HCT116 (cell line): Measurements from ENCODE around the gene DCP2. TPM values are rescaled to one million over a fixed set of nuclear protein-coding genes. Genes with fewer than 3 reads are reported as not detected.

Source experiments
- ATAC-seq: fragments of 200-7000 bp; cut with Tn5 transposase; 2 replicates; pipeline ENCODE4 v1.9.1; 2020; ENCODE audit warnings: mild to moderate bottlenecking, moderate library complexity
- BruUV-seq: library from RNA; stranded (reverse); fragments of 400-500 nt; replicated peaks from 2 replicates; lab custom pipeline; 2021; lab: Mats Ljungman, UMichigan
- CTCF ChIA-PET: fragments of 300-600 bp; sonication (Branson Sonifier 250); formaldehyde crosslinking; loops from one replicate; lab custom pipeline; 2021; ENCODE audit warnings: antibody characterized with exemption; lab: Charles Lee
- POLR2A ChIA-PET: fragments of 300-600, 350-600 bp; sonication (Branson Sonifier 250); formaldehyde crosslinking; loops from one replicate; lab custom pipeline; 2021; ENCODE audit warnings: antibody characterized with exemption; lab: Charles Lee
- RAD21 ChIA-PET, 2 experiments: fragments of 300-600 bp; sonication (Branson Sonifier 250); formaldehyde crosslinking; loops; one replicate each; lab custom pipeline; 2023; ENCODE audit warnings: low total read pairs in 2 of 2; ENCODE audit not compliant: uncharacterized antibody in 2 of 2, unreplicated experiment in 2 of 2, low non-redundant PET in 1 of 2; lab: Charles Lee
- DNase-seq: peaks from one replicate; pipeline ENCODE4 v3.0.0-alpha.2; 2010; ENCODE audit warnings: low read depth, low spot score
- H2AFZ ChIP-seq: fragments of 200-600 bp; shearing (Covaris generic), sonication (generic); 2 replicates; pipeline ENCODE4 v1.6.1; 2017; ENCODE audit warnings: low read depth, mixed run types, mixed read lengths, antibody characterized with exemption, low read length; ENCODE audit not compliant: poor library complexity, severe bottlenecking
- H3K27ac ChIP-seq: 2 replicates; pipeline ENCODE4 v1.5.1; 2012; ENCODE audit warnings: low read depth, low read length
- H3K27me3 ChIP-seq: fragments of 200-600 bp; sonication (generic); 2 replicates; pipeline ENCODE4 v1.6.1; 2016; ENCODE audit warnings: mixed run types, low read length, mixed read lengths; ENCODE audit not compliant: insufficient read depth
- H3K36me3 ChIP-seq, 2 experiments: fragments of 200-500 bp in 1 of 2; fragments of 200-600 bp in 1 of 2; sonication (Bioruptor generic) in 1 of 2; sonication (generic) in 1 of 2; 2 replicates each; pipeline versions ENCODE4 v1.5.1 to v1.6.1; 2014 to 2016; ENCODE audit warnings: low read length in 2 of 2, inconsistent platforms in 1 of 2, mixed read lengths in 1 of 2, mixed run types in 1 of 2; ENCODE audit not compliant: insufficient read depth in 2 of 2, control insufficient read depth in 1 of 2
- H3K4me1 ChIP-seq, 2 experiments: fragments of 200-600 bp in 1 of 2; sonication (generic) in 1 of 2; 2 replicates each; pipeline versions ENCODE4 v1.5.1 to v1.6.1; 2012 to 2017; ENCODE audit warnings: low read length in 2 of 2, inconsistent platforms in 1 of 2, mild to moderate bottlenecking in 1 of 2, mixed read lengths in 1 of 2, mixed run types in 1 of 2, moderate library complexity in 1 of 2; ENCODE audit not compliant: insufficient read depth in 2 of 2, control insufficient read depth in 1 of 2
- H3K4me2 ChIP-seq: fragments of 200-600 bp; sonication (generic); 2 replicates; pipeline ENCODE4 v1.6.1; 2017; ENCODE audit warnings: mixed run types, low read length, mixed read lengths
- H3K4me3 ChIP-seq, 2 experiments: fragments of 200-600 bp in 1 of 2; sonication (generic) in 1 of 2; replicated peaks in 1 of 2; 2 replicates each; pipeline ENCODE4 v1.5.1; 2011 to 2016; ENCODE audit warnings: low read length in 2 of 2, control low read depth in 1 of 2, low read depth in 1 of 2, mild to moderate bottlenecking in 1 of 2, mixed read lengths in 1 of 2, mixed run types in 1 of 2
- H3K79me2 ChIP-seq: fragments of 200-600 bp; sonication (generic); 2 replicates; pipeline ENCODE4 v1.6.1; 2017; ENCODE audit warnings: mild to moderate bottlenecking, mixed run types, low read length, moderate library complexity, mixed read lengths; ENCODE audit not compliant: insufficient read depth
- H3K9ac ChIP-seq: fragments of 200-600 bp; sonication (generic); 2 replicates; pipeline ENCODE4 v1.6.1; 2016; ENCODE audit warnings: low read length, mixed read lengths
- H3K9me2 ChIP-seq: fragments of 200-600 bp; sonication (generic), shearing (Covaris generic); 2 replicates; pipeline ENCODE4 v1.6.1; 2017; ENCODE audit warnings: mixed run types, mild to moderate bottlenecking, moderate library complexity; ENCODE audit not compliant: insufficient read depth
- H3K9me3 ChIP-seq, 2 experiments: fragments of 200-500 bp in 1 of 2; fragments of 200-600 bp in 1 of 2; sonication (Bioruptor generic) in 1 of 2; sonication (generic) in 1 of 2; 2 replicates each; pipeline ENCODE4 v1.6.1; 2014 to 2017; ENCODE audit warnings: low read length in 2 of 2, mixed read lengths in 2 of 2, inconsistent platforms in 1 of 2, low read depth in 1 of 2, mild to moderate bottlenecking in 1 of 2, mixed run types in 1 of 2, moderate library complexity in 1 of 2; ENCODE audit not compliant: control insufficient read depth in 1 of 2, insufficient read depth in 1 of 2
- H4K20me1 ChIP-seq: fragments of 200-600 bp; sonication (generic), shearing (Covaris generic); 2 replicates; pipeline ENCODE4 v1.6.1; 2017; ENCODE audit warnings: mixed run types, mild to moderate bottlenecking, moderate library complexity; ENCODE audit not compliant: insufficient read depth
- CBX3 ChIP-seq: IDR thresholded peaks from 2 replicates; pipeline ENCODE4 v1.6.1; 2012; ENCODE audit warnings: low read depth
- ELF1 ChIP-seq: IDR thresholded peaks from 2 replicates; pipeline ENCODE4 v1.6.1; 2012; ENCODE audit warnings: low read depth, borderline replicate concordance
- EZH2phosphoT487 ChIP-seq: fragments of 200-600 bp; IDR thresholded peaks from 2 replicates; pipeline ENCODE4 v1.6.1; 2018; ENCODE audit warnings: antibody characterized with exemption, borderline replicate concordance
- FOSL1 ChIP-seq: IDR thresholded peaks from 2 replicates; pipeline ENCODE4 v1.6.1; 2012; ENCODE audit warnings: low read depth
- POLR2A ChIP-seq: IDR thresholded peaks from 2 replicates; pipeline ENCODE4 v1.7.0; 2011; ENCODE audit warnings: borderline replicate concordance; ENCODE audit not compliant: insufficient read depth, insufficient read length; ENCODE audit errors: extremely low read depth
- POLR2AphosphoS5 ChIP-seq: IDR thresholded peaks from 2 replicates; pipeline ENCODE4 v1.6.1; 2011; ENCODE audit warnings: mild to moderate bottlenecking, low read depth, low read length, moderate library complexity
- RAD21 ChIP-seq: IDR thresholded peaks from 2 replicates; pipeline ENCODE4 v1.6.1; 2012; ENCODE audit warnings: low read depth, mild to moderate bottlenecking
- SP1 ChIP-seq: IDR thresholded peaks from 2 replicates; pipeline ENCODE4 v1.6.1; 2012; ENCODE audit warnings: low read depth
- TCF7L2 ChIP-seq: IDR thresholded peaks from 2 replicates; pipeline ENCODE4 v1.7.0; 2011; ENCODE audit warnings: borderline replicate concordance, inconsistent platforms; ENCODE audit not compliant: insufficient read depth, insufficient read length; ENCODE audit errors: extremely low read depth
- YY1 ChIP-seq: IDR thresholded peaks from 2 replicates; pipeline ENCODE4 v1.6.1; 2011; ENCODE audit warnings: low read length, low read depth, moderate library complexity, mild to moderate bottlenecking; ENCODE audit not compliant: insufficient replicate concordance; ENCODE audit errors: extremely low read depth
- intact Hi-C: fragments of 100-400 bp; cut with micrococcal nuclease; formaldehyde crosslinking; loops from 2 replicates; pipeline ENCODE4 v1.10.0; 2022
- total RNA-seq: library from RNA; stranded (reverse); gene quantifications from one replicate; pipeline ENCODE4 v1.2.1, GENCODE V29; 2021; ENCODE audit not compliant: unreplicated experiment
- TF ChIP-seq, protein P1 (sequence below): IDR thresholded peaks from 2 replicates; pipeline ENCODE4 v1.6.1; 2012; ENCODE audit warnings: low read depth
- TF ChIP-seq, protein P2 (sequence below), 3 experiments: fragments of 200-600 bp in 1 of 3; sonication (generic) in 1 of 3; IDR thresholded peaks in 2 of 3; conservative IDR thresholded peaks in 1 of 3; 2 replicates each; pipeline ENCODE4 v1.5.1; 2012 to 2017; ENCODE audit warnings: low read depth in 2 of 3, low read length in 2 of 3, antibody characterized with exemption in 1 of 3, borderline replicate concordance in 1 of 3, control low read depth in 1 of 3, mild to moderate bottlenecking in 1 of 3, mixed read lengths in 1 of 3, mixed run types in 1 of 3, moderate library complexity in 1 of 3; ENCODE audit not compliant: insufficient read depth in 1 of 3

DCP2 gene
- total RNA-seq, 1 experiment from 2014 or later = 57.1 TPM

DNA sequence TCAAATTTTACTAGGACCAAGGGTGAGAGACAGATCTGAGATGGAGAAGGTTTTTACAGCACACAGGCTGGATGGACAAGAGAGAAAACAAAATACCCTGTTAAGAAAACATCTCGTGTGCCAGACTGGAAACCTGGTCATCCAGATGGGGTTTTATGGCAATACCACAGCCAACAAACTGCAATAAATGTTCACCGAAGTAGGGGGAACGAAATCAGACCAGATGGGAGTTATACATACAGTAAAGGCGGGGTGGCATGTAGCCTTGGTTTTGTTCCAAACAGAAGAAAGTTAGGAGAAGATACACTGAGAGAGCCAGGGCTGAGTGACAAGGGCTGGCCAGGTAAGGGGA lies 63.3 kb downstream of the DCP2 start:
- Histone ChIP-seq H3K4me1 (peaks cover 0 to 14% of the 10 kb centered on the region in 2 experiments; a peak in 2 of 4 replicates), H3K9ac (no peak overlapping the region), H3K9me2 (no peaks in the 10 kb centered on the region), H4K20me1 (no peaks in the 10 kb centered on the region), H3K4me3 (no peak overlapping the region), H2AFZ (no peak overlapping the region), H3K79me2 (no peaks in the 10 kb centered on the region), H3K4me2 (no peak overlapping the region), H3K27me3 (no peaks in the 10 kb centered on the region), H3K36me3 (0 out of 4 replicates have a peak, but pooled peaks cover 0 to 4% of the 10 kb centered on the region in 2 experiments), H3K9me3 (no peaks in the 10 kb centered on the region), H3K27ac (no peak overlapping the region)
- DNase-seq (no peak), ATAC-seq (no peak)
- POLR2A ChIA-PET = no interaction called here
- CTCF ChIA-PET = no interaction called here
- RAD21 ChIA-PET = no interaction called here
- intact Hi-C loops = no loop called here
- no TSS peak for BruUV-seq
- TF ChIP-seq RAD21 (no peak), CBX3 (no peak), ELF1 (no peak)

DNA sequence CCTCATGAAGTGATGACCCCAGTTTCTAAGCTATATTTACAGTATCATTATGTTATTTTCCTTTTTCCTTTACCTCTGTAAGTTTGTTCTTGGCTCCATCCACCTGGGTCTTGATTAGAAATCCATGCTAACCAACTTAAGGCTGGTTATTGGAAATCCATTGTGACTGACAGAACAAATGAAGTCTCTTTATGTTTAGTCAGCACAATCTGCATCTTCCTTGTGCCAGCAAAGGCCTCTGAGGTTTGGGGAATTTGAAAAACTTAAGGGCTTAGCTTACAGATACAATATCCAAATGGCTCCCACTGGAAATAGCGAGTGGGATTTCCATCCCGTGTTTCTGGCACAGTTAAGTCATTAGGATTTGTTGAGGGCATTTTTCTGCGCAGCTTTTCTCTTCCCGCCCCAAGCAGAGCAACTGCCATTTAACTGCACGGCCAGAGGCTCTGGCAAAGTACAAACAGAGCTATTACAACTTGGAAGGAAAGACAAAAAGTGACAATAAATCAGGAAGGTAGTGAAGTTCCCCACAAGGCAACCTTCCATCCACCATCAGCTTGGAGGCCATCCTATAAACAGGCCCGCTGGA lies 64.2 kb downstream of the DCP2 start:
- ATAC-seq = no peak
- TF ChIP-seq YY1 = no peak
- no peak for TF ChIP-seq CBX3
- TF ChIP-seq, protein P1, sequence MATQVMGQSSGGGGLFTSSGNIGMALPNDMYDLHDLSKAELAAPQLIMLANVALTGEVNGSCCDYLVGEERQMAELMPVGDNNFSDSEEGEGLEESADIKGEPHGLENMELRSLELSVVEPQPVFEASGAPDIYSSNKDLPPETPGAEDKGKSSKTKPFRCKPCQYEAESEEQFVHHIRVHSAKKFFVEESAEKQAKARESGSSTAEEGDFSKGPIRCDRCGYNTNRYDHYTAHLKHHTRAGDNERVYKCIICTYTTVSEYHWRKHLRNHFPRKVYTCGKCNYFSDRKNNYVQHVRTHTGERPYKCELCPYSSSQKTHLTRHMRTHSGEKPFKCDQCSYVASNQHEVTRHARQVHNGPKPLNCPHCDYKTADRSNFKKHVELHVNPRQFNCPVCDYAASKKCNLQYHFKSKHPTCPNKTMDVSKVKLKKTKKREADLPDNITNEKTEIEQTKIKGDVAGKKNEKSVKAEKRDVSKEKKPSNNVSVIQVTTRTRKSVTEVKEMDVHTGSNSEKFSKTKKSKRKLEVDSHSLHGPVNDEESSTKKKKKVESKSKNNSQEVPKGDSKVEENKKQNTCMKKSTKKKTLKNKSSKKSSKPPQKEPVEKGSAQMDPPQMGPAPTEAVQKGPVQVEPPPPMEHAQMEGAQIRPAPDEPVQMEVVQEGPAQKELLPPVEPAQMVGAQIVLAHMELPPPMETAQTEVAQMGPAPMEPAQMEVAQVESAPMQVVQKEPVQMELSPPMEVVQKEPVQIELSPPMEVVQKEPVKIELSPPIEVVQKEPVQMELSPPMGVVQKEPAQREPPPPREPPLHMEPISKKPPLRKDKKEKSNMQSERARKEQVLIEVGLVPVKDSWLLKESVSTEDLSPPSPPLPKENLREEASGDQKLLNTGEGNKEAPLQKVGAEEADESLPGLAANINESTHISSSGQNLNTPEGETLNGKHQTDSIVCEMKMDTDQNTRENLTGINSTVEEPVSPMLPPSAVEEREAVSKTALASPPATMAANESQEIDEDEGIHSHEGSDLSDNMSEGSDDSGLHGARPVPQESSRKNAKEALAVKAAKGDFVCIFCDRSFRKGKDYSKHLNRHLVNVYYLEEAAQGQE = no peak
- TF ChIP-seq FOSL1 = no peak
- no peak for TF ChIP-seq SP1
- TF ChIP-seq TCF7L2 = no peak
- no peak for TF ChIP-seq POLR2AphosphoS5
- TF ChIP-seq ELF1 = no peak
- no peak for TF ChIP-seq EZH2phosphoT487
- TF ChIP-seq, protein P2, sequence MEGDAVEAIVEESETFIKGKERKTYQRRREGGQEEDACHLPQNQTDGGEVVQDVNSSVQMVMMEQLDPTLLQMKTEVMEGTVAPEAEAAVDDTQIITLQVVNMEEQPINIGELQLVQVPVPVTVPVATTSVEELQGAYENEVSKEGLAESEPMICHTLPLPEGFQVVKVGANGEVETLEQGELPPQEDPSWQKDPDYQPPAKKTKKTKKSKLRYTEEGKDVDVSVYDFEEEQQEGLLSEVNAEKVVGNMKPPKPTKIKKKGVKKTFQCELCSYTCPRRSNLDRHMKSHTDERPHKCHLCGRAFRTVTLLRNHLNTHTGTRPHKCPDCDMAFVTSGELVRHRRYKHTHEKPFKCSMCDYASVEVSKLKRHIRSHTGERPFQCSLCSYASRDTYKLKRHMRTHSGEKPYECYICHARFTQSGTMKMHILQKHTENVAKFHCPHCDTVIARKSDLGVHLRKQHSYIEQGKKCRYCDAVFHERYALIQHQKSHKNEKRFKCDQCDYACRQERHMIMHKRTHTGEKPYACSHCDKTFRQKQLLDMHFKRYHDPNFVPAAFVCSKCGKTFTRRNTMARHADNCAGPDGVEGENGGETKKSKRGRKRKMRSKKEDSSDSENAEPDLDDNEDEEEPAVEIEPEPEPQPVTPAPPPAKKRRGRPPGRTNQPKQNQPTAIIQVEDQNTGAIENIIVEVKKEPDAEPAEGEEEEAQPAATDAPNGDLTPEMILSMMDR (IDR thresholded peaks at IDR 0.05 in 2 of 3, conservative IDR thresholded peaks at IDR 0.05 in 1 of 3; ENCODE audit: borderline replicate concordance in 1 of 3, insufficient read depth in 1 of 3, low read depth in 2 of 3, low read length in 2 of 3) = no peak
- TF ChIP-seq POLR2A = no peak
- intact Hi-C loops = no loop called here
- Histone ChIP-seq H3K36me3 (0 out of 4 replicates have a peak, but pooled peaks cover 0 to 4% of the 10 kb centered on the region in 2 experiments), H4K20me1 (no peaks in the 10 kb centered on the region), H3K27ac (no peak overlapping the region), H3K4me2 (no peak overlapping the region), H3K9me3 (no peaks in the 10 kb centered on the region), H2AFZ (no peak overlapping the region), H3K27me3 (no peaks in the 10 kb centered on the region), H3K9me2 (no peaks in the 10 kb centered on the region), H3K79me2 (no peaks in the 10 kb centered on the region), H3K4me3 (no peak overlapping the region), H3K9ac (no peak overlapping the region), H3K4me1 (peaks cover 0 to 14% of the 10 kb centered on the region in 2 experiments; a peak in 2 of 4 replicates)
- DNase-seq = no peak
- RAD21 ChIA-PET = no interaction called here
- POLR2A ChIA-PET = no interaction called here
- CTCF ChIA-PET = no interaction called here
- BruUV-seq = no TSS peak
